ENCODE data around the gene MINDY4. TPM values are rescaled to one million over a fixed set of nuclear protein-coding genes. Genes with fewer than 3 reads are reported as not detected.

MINDY4 gene
- total RNA-seq, 1 donor from 2014 or later = 13.8 TPM

GRCh38 chr7:30934225-30934624 lies 163.0 kb downstream of the MINDY4 start:
- intact Hi-C loops (cut with DNase I) = no loop called here
- DNase-seq (peak; percentile 39), ATAC-seq (no peak)
- peaks cover 16% of the 10 kb centered on the region for H3K4me1 ChIP-seq
- H3K4me3 ChIP-seq = no peak overlapping the region
- H3K9me3 ChIP-seq = no peaks in the 10 kb centered on the region
- H3K27ac ChIP-seq = no peak overlapping the region
- H3K36me3 ChIP-seq = no peaks in the 10 kb centered on the region
- H3K27me3 ChIP-seq (ENCODE audit: low read depth) = no peaks in the 10 kb centered on the region
- TF ChIP-seq CTCF (IDR thresholded peaks at IDR 0.05) = no peak

GRCh38 chr7:30934732-30935568 lies 163.7 kb downstream of the MINDY4 start:
- no peak overlapping the region for H3K4me3 ChIP-seq
- no peaks in the 10 kb centered on the region for H3K27me3 ChIP-seq (ENCODE audit: low read depth)
- ATAC-seq = no peak
- intact Hi-C loops (cut with DNase I) = no loop called here
- no peak overlapping the region for H3K27ac ChIP-seq
- TF ChIP-seq CTCF (IDR thresholded peaks at IDR 0.05) = no peak
- no peak for DNase-seq
- no peaks in the 10 kb centered on the region for H3K36me3 ChIP-seq
- no peaks in the 10 kb centered on the region for H3K9me3 ChIP-seq
- peaks cover 16% of the 10 kb centered on the region for H3K4me1 ChIP-seq

- Histone ChIP-seq H3K27me3 (ENCODE audit: low read depth) (no peaks in the 10 kb centered on the region), H3K9me3 (no peaks in the 10 kb centered on the region), H3K36me3 (no peaks in the 10 kb centered on the region), H3K4me3 (no peak overlapping the region), H3K27ac (no peak overlapping the region), H3K4me1 (peaks cover 16% of the 10 kb centered on the region)
- intact Hi-C loops (cut with DNase I) = no loop called here
- ATAC-seq = no peak
- no peak for DNase-seq
- no peak for TF ChIP-seq CTCF (IDR thresholded peaks at IDR 0.05)
Measured at GRCh38 chr7:30935569-30935877, 164.3 kb downstream of the MINDY4 start.

- no peak for TF ChIP-seq CTCF (IDR thresholded peaks at IDR 0.05)
- H3K4me1 ChIP-seq = peaks cover 16% of the 10 kb centered on the region
- no peak overlapping the region for H3K27ac ChIP-seq
- intact Hi-C loops (cut with DNase I) = no loop called here
- no peak overlapping the region for H3K4me3 ChIP-seq
- no peaks in the 10 kb centered on the region for H3K36me3 ChIP-seq
- no peaks in the 10 kb centered on the region for H3K27me3 ChIP-seq (ENCODE audit: low read depth)
- no peaks in the 10 kb centered on the region for H3K9me3 ChIP-seq
- ATAC-seq (no peak), DNase-seq (no peak)
Measured at GRCh38 chr7:30936650-30937245, 165.5 kb downstream of the MINDY4 start.

- H3K36me3 ChIP-seq = no peaks in the 10 kb centered on the region
- no peak for TF ChIP-seq CTCF (IDR thresholded peaks at IDR 0.05)
- H3K27ac ChIP-seq = no peak overlapping the region
- no peaks in the 10 kb centered on the region for H3K9me3 ChIP-seq
- H3K27me3 ChIP-seq (ENCODE audit: low read depth) = no peaks in the 10 kb centered on the region
- H3K4me1 ChIP-seq = peaks cover 16% of the 10 kb centered on the region
- DNase-seq (no peak), ATAC-seq (no peak)
- intact Hi-C loops (cut with DNase I) = no loop called here
- H3K4me3 ChIP-seq = no peak overlapping the region
Measured at GRCh38 chr7:30937416-30937815, 166.2 kb downstream of the MINDY4 start.
